Esophagus squamous epithelium (tissue), 4 donors: ENCODE results near the gene ANO6.

ENCODE experiments used
- CTCF ChIP-seq, 6 experiments: fragments of 450-650 bp in 4 of 6; fragments of 200-600 bp in 2 of 6; sonication (generic) in 2 of 6; IDR thresholded peaks; one replicate each; pipeline ENCODE4 v1.5.1; 2016 to 2019; ENCODE audit warnings: antibody characterized with exemption in 6 of 6, mild to moderate bottlenecking in 4 of 6, moderate library complexity in 4 of 6
- POLR2A ChIP-seq, 4 donors: fragments of 450-650 bp; IDR thresholded peaks; one replicate each; pipeline ENCODE4 v1.6.1; 2017; ENCODE audit warnings: antibody characterized with exemption in 4 of 4, mild to moderate bottlenecking in 4 of 4, moderate library complexity in 3 of 4

- TF ChIP-seq CTCF (IDR thresholded peaks at IDR 0.05) = no peak
- no peak for TF ChIP-seq POLR2A (IDR thresholded peaks at IDR 0.05)
Measured at GRCh38 chr12:45200491-45201043, 15.3 kb upstream of the ANO6 start.
